ENCODE data around the gene F2. TPM values are rescaled to one million over a fixed set of nuclear protein-coding genes. Genes with fewer than 3 reads are reported as not detected.

F2 gene
- total RNA-seq, 1 experiment from 2014 or later: not detected

- Histone ChIP-seq H3K27me3 (ENCODE audit: low read length) (no peaks in the 10 kb centered on the region), H3K4me1 (ENCODE audit: insufficient read depth, low read length) (peaks cover 13% of the 10 kb centered on the region), H2AFZ (ENCODE audit: low read length) (no peak overlapping the region), H3K36me3 (ENCODE audit: low read depth, low read length) (peaks cover 11% of the 10 kb centered on the region), H4K20me1 (ENCODE audit: low read length) (no peaks in the 10 kb centered on the region), H3K9me3 (ENCODE audit: low read length) (no peaks in the 10 kb centered on the region), H3K4me2 (ENCODE audit: low read length) (no peak overlapping the region), H3K27ac (ENCODE audit: low read length) (peak overlapping the region; percentile 38), H3K4me3 (ENCODE audit: low read length) (no peak overlapping the region), H3F3A (ENCODE audit: low read length, unreplicated experiment) (no peaks in the 10 kb centered on the region), H3K79me2 (ENCODE audit: low read length) (no peaks in the 10 kb centered on the region), H3K9ac (ENCODE audit: low read length) (no peak overlapping the region), H3K9me2 (replicated peaks; ENCODE audit: low read length) (no peaks in the 10 kb centered on the region)
- DNase-seq (no peak), ATAC-seq (no peak; the same call in none of the 2 replicates)
- no TSS peak for BruUV-seq (replicated peaks)
- TF ChIP-seq EZH2 (IDR thresholded peaks at IDR 0.05; ENCODE audit: low read length, unreplicated experiment): no peak
- TF ChIP-seq EZH2phosphoT487 (IDR thresholded peaks at IDR 0.05; ENCODE audit: borderline replicate concordance, low read length): no peak
- no peak for TF ChIP-seq CTCF (conservative IDR thresholded peaks at IDR 0.05; ENCODE audit: low read depth, low read length)
- ChIA-PET CTCF (interaction anchor here (0.7 kb wide), 1 partner anchor 26 kb away, joined by 3 read pairs; the partner anchor contains the start of genes ARHGAP1 and ZNF408), POLR2A (ENCODE audit: unreplicated experiment) (interaction anchor here (0.6 kb wide), 1 partner anchor 828 kb away, joined by 3 read pairs; no protein-coding TSS in a partner anchor)
- intact Hi-C loops (cut with micrococcal nuclease): loop anchor here (5.0 to 10.0 kb wide), 2 partner anchors 80 to 133 kb away; no protein-coding TSS in a partner anchor
These were observed 44.3 kb upstream of the F2 start for GRCh38 chr11:46674463-46675287.

GRCh38 chr11:46675288-46675851, 43.6 kb upstream of the F2 start:
- intact Hi-C loops (cut with micrococcal nuclease): loop anchor here (5.0 to 10.0 kb wide), 2 partner anchors 79 to 132 kb away; no protein-coding TSS in a partner anchor
- H4K20me1 ChIP-seq (ENCODE audit: low read length): no peaks in the 10 kb centered on the region
- BruUV-seq (replicated peaks): TSS peak; percentile 4
- no peaks in the 10 kb centered on the region for H3K9me3 ChIP-seq (ENCODE audit: low read length)
- H3F3A ChIP-seq (ENCODE audit: low read length, unreplicated experiment): no peaks in the 10 kb centered on the region
- no peak overlapping the region for H3K9ac ChIP-seq (ENCODE audit: low read length)
- H3K79me2 ChIP-seq (ENCODE audit: low read length): no peaks in the 10 kb centered on the region
- H3K4me3 ChIP-seq (ENCODE audit: low read length): no peak overlapping the region
- H3K27ac ChIP-seq (ENCODE audit: low read length): peak overlapping the region; percentile 38
- ChIA-PET CTCF (interaction anchor here (0.7 kb wide), 1 partner anchor 25 kb away, joined by 3 read pairs; the partner anchor contains the start of genes ARHGAP1 and ZNF408), POLR2A (ENCODE audit: unreplicated experiment) (interaction anchor here (0.6 kb wide), 1 partner anchor 829 kb away, joined by 3 read pairs; no protein-coding TSS in a partner anchor)
- H3K4me1 ChIP-seq (ENCODE audit: insufficient read depth, low read length): peaks cover 13% of the 10 kb centered on the region
- DNase-seq (peak; percentile 72), ATAC-seq (peak; percentile 94)
- H3K4me2 ChIP-seq (ENCODE audit: low read length): 0 out of 2 replicates have a peak overlapping the region, but pooled peaks have one; percentile 13
- no peaks in the 10 kb centered on the region for H3K27me3 ChIP-seq (ENCODE audit: low read length)
- H3K9me2 ChIP-seq (replicated peaks; ENCODE audit: low read length): no peaks in the 10 kb centered on the region
- H3K36me3 ChIP-seq (ENCODE audit: low read depth, low read length): peaks cover 8% of the 10 kb centered on the region; the same call in 1 of the 2 replicates
- H2AFZ ChIP-seq (ENCODE audit: low read length): no peak overlapping the region
- TF ChIP-seq EZH2phosphoT487 (IDR thresholded peaks at IDR 0.05; ENCODE audit: borderline replicate concordance, low read length) (no peak), EZH2 (IDR thresholded peaks at IDR 0.05; ENCODE audit: low read length, unreplicated experiment) (no peak), CTCF (conservative IDR thresholded peaks at IDR 0.05; ENCODE audit: low read depth, low read length) (no peak)

Measured in PC-3 (cell line).